ENCODE data around the gene TERT.
A peak's percentile ranks its signal among the peaks of the same experiment; 100 is the strongest.
"Not testable (repeated sequence)": the region's sequence is repeated elsewhere in the genome, so short reads cannot be mapped to it uniquely, and the experiment has no call there.

Gene TERT

GRCh38 chr5:1298723-1299510, 4.0 kb upstream of the TERT start:
- intact Hi-C loops (cut with DNase I): no loop called here
- DNase-seq: peak in 2 of 10 donors; percentile 71 to 77

GRCh38 chr5:1298067-1298551, 3.2 kb upstream of the TERT start:
- intact Hi-C loops (cut with DNase I): no loop called here
- DNase-seq: peak in 1 of 10 donors; percentile 77

GRCh38 chr5:1297243-1297642, 2.4 kb upstream of the TERT start:
- no peak for DNase-seq
- intact Hi-C loops (cut with DNase I): no loop called here

GRCh38 chr5:1295650-1296037, 776 bp upstream of the TERT start:
- peak in 3 of 10 donors; percentile 8 to 70 (median 69) for DNase-seq
- intact Hi-C loops (cut with DNase I): no loop called here

GRCh38 chr5:1294206-1294834, 548 bp downstream of the TERT start:
- intact Hi-C loops (cut with DNase I): no loop called here
- peak in 2 of 10 donors; percentile 72 to 82 for DNase-seq

GRCh38 chr5:1293416-1294205, 1.3 kb downstream of the TERT start:
- peak in 3 of 10 donors; percentile 7 to 80 (median 74) for DNase-seq
- intact Hi-C loops (cut with DNase I): no loop called here

- DNase-seq: no peak
- intact Hi-C loops (cut with DNase I): no loop called here
These were observed 1.9 kb downstream of the TERT start for GRCh38 chr5:1292846-1293415.

- DNase-seq: no peak
- intact Hi-C loops (cut with DNase I): no loop called here
These were observed 2.7 kb downstream of the TERT start for GRCh38 chr5:1292139-1292538.

GRCh38 chr5:1291611-1292080, 3.2 kb downstream of the TERT start:
- DNase-seq: peak in 2 of 10 donors; percentile 4 to 72
- intact Hi-C loops (cut with DNase I): no loop called here

- DNase-seq; intact Hi-C loops (cut with DNase I): not testable (repeated sequence)
These were observed 3.9 kb downstream of the TERT start for GRCh38 chr5:1290956-1291355.

GRCh38 chr5:1289559-1289958, 5.3 kb downstream of the TERT start:
- DNase-seq; intact Hi-C loops (cut with DNase I): not testable (repeated sequence)

- intact Hi-C loops (cut with DNase I): no loop called here
- DNase-seq: peak in 3 of 10 donors; percentile 7 to 78 (median 69)
These were observed 6.2 kb downstream of the TERT start for GRCh38 chr5:1288439-1289335.

- DNase-seq: peak in 3 of 10 donors; percentile 8 to 69 (median 65)
- intact Hi-C loops (cut with DNase I): no loop called here
These were observed 9.0 kb downstream of the TERT start for GRCh38 chr5:1285883-1286291.

- intact Hi-C loops (cut with DNase I): no loop called here
These were observed 9.7 kb downstream of the TERT start for GRCh38 chr5:1285141-1285540.

GRCh38 chr5:1284336-1284970, 10.4 kb downstream of the TERT start:
- peak in 3 of 10 donors; percentile 9 to 74 (median 55) for DNase-seq
- intact Hi-C loops (cut with DNase I): not testable (repeated sequence)

More at GRCh38 chr5:1285141-1285540, 9.7 kb downstream of the TERT start:
- peak in 3 of 10 donors; percentile 13 to 79 (median 70) for DNase-seq

GRCh38 chr5:1283729-1284041, 11.2 kb downstream of the TERT start:
- intact Hi-C loops (cut with DNase I): not testable (repeated sequence)
- DNase-seq: peak in 4 of 10 donors; percentile 3 to 83 (median 44)

- DNase-seq: peak in 3 of 10 donors; percentile 22 to 69 (median 28)
- intact Hi-C loops (cut with DNase I): not testable (repeated sequence)
These were observed 11.7 kb downstream of the TERT start for GRCh38 chr5:1282993-1283728.

Measured in posterior cingulate gyrus (tissue), 11 donors.